Adrenal gland (tissue), 12 donors: ENCODE measurements around the gene RASA3. TPM values are rescaled to one million over a fixed set of nuclear protein-coding genes. Genes with fewer than 3 reads are reported as not detected.

ENCODE experiments used
- DNase-seq, 7 donors: peaks; one replicate each; pipeline ENCODE4 v3.0.0-alpha.2; 2019 to 2020
- H3K27ac ChIP-seq, 5 donors: fragments of 200-600 bp; sonication (generic) in 4 of 5; 1 replicate in 3 of 5; 2 replicates in 2 of 5; pipeline versions ENCODE4 v1.5.1 to v1.8.0; 2016 to 2020; ENCODE audit warnings: mild to moderate bottlenecking in 1 of 5
- H3K27me3 ChIP-seq: fragments of 200-600 bp; 2 replicates; pipeline ENCODE4 v1.8.0; 2021
- H3K36me3 ChIP-seq, 2 donors: fragments of 200-600 bp; replicated peaks in 1 of 2; 1 replicate in 1 of 2; 2 replicates in 1 of 2; pipeline versions ENCODE4 v1.5.1 to v1.8.0; 2018 to 2022
- H3K4me1 ChIP-seq, 2 donors: fragments of 200-600 bp; replicated peaks in 1 of 2; 1 replicate in 1 of 2; 2 replicates in 1 of 2; pipeline versions ENCODE4 v1.5.1 to v1.8.0; 2018 to 2021
- H3K4me3 ChIP-seq, 4 donors: fragments of 200-600 bp; sonication (generic) in 3 of 4; one replicate each; pipeline ENCODE4 v1.5.1; 2016 to 2018
- H3K9me3 ChIP-seq, 3 donors: fragments of 200-600 bp; sonication (generic) in 1 of 3; replicated peaks in 1 of 3; 1 replicate in 2 of 3; 2 replicates in 1 of 3; pipeline versions ENCODE4 v1.5.1 to v1.8.0; 2016 to 2021
- POLR2A ChIP-seq, 2 donors: fragments of 450-650 bp; IDR thresholded peaks; one replicate each; pipeline ENCODE4 v1.6.1; 2017; ENCODE audit warnings: antibody characterized with exemption in 2 of 2, mild to moderate bottlenecking in 2 of 2, moderate library complexity in 1 of 2
- WGBS, 4 donors: extraction: QIAGEN DNeasy Blood & Tissue Kit in 2 of 4; methylation state at CpG; one replicate each; pipeline versions ENCODE4 v1.1.5 to v1.1.7; 2013 to 2017; 5-methylcytosine and 5-hydroxymethylcytosine counted together
- intact Hi-C, 2 donors: fragments of 100-400 bp; cut with DNase I; formaldehyde crosslinking; loops; one replicate each; pipeline versions ENCODE4 v1.14.1 to v1.15.0; 2022 to 2023
- polyA plus RNA-seq, 3 donors: library from polyadenylated mRNA; stranded (reverse); fragments of 200-250 nt in 2 of 3; fragments of 350-450 nt in 1 of 3; fragmentation: Illumina TruSeq in 1 of 3; extraction: RNeasy Lipid Tissue Mini Kit (QIAGEN cat#74804) in 1 of 3; gene quantifications; one replicate each; pipeline ENCODE4 v1.2.3, GENCODE V29; 2013 to 2014
- total RNA-seq, 9 donors: library from RNA; depleted of rRNA in 4 of 9; stranded (reverse); fragments of >200 nt in 4 of 9; fragments of 120-200 nt in 1 of 9; fragmentation: NEBNext Ultra II Directional in 1 of 9; extraction: Animal tissue kit (Norgen Biotek cat#: 25700) in 1 of 9; gene quantifications; one replicate each; pipeline versions ENCODE4 v1.1.0 to v1.2.4, GENCODE V29; 2013 to 2023
- TF ChIP-seq, protein P1 (sequence below), 6 experiments: fragments of 450-650 bp in 4 of 6; fragments of 200-600 bp in 2 of 6; sonication (generic) in 1 of 6; IDR thresholded peaks; 1 replicate in 5 of 6; 2 replicates in 1 of 6; pipeline versions ENCODE4 v1.5.1 to v1.8.0; 2016 to 2021; ENCODE audit warnings: antibody characterized with exemption in 6 of 6, mild to moderate bottlenecking in 2 of 6, moderate library complexity in 1 of 6
- donor health status: healthy with polysubstance abuse.
- donor health status: Bipolar disorder and iron deficiency.
- donor health status: DM: yes; HTN: yes; CAD: no.
- donor health status: DM: no; HTN: no; CAD: no.
- donor health status: DM: no; HTN: no; CAD: no.
- donor health status: DM: yes; HTN: yes; CAD: no.

Gene RASA3
- total and polyA plus RNA-seq, 12 donors = 2.2 to 11.7 (median 7.3) TPM

DNA sequence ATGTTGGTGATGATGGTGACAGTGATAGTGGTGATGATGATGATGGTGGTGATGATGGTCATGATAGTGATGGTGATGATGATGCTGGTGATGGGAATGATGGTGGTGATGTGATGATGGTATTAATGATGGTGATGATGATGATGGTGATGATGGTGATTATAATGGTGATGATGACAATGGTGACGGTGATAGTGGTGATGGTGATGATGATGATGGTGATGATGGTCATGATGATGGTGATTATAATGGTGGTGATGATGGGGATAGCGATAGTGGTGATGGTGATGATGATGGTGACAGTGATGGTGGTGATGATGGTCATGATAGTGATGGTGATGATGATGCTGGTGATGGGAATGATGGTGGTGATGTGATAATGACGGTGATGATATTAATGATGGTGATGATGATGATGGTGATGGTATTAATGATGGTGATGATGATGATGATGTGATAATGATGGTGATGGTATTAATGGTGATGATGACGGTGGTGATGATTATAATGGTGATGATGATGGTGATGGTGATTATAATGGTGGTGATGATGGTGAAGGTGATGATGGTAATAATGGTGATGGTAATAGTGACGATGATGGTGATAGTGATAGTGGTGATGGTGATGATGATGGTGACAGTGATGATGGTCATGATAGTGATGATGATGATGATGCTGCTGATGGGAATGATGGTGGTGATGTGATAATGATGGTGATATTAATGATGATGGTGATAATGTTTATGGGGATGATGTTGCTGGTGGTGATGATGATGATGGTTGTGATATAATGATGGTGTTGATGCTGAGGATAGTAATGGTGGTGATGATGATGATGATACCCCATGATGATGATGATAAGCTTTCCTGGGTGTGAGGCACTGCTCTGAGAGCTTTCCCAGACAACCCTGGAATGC lies 166.2 kb downstream of the RASA3 start:
- no peak for DNase-seq
- H3K4me3 ChIP-seq = no peak overlapping the region
- no peaks in the 10 kb centered on the region for H3K9me3 ChIP-seq
- intact Hi-C loops = no loop called here
- H3K27me3 ChIP-seq = no peaks in the 10 kb centered on the region
- H3K36me3 ChIP-seq = no peaks in the 10 kb centered on the region
- no peaks in the 10 kb centered on the region for H3K4me1 ChIP-seq
- WGBS, 4 donors = 90 to 98% (median 95%) methylated on average over 5 of the region's 5 CpGs
- TF ChIP-seq, protein P1, sequence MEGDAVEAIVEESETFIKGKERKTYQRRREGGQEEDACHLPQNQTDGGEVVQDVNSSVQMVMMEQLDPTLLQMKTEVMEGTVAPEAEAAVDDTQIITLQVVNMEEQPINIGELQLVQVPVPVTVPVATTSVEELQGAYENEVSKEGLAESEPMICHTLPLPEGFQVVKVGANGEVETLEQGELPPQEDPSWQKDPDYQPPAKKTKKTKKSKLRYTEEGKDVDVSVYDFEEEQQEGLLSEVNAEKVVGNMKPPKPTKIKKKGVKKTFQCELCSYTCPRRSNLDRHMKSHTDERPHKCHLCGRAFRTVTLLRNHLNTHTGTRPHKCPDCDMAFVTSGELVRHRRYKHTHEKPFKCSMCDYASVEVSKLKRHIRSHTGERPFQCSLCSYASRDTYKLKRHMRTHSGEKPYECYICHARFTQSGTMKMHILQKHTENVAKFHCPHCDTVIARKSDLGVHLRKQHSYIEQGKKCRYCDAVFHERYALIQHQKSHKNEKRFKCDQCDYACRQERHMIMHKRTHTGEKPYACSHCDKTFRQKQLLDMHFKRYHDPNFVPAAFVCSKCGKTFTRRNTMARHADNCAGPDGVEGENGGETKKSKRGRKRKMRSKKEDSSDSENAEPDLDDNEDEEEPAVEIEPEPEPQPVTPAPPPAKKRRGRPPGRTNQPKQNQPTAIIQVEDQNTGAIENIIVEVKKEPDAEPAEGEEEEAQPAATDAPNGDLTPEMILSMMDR (IDR thresholded peaks at IDR 0.05) = no peak
- TF ChIP-seq POLR2A (IDR thresholded peaks at IDR 0.05) = no peak
- no peak overlapping the region for H3K27ac ChIP-seq

DNA sequence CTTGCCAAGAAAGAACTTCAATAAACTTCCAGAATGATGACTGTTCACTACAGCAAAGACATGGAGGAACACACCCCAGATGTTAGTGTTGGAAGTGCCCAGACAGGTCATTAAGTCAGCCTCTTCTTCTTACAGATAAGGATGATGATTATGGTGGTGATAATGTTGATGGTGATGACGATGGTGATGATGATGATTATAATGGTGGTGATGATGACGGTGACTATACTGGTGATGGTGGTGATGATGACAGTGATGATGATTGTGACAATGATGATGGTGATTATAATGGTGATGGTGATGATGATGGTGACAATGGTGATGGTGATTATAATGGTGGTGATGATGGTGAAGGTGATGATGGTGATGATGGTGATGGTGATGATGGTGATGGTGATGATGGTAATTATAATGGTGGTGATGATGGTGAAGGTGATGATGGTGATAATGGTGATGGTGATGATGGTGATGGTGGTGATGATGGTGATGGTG lies 167.0 kb downstream of the RASA3 start:
- Histone ChIP-seq H3K9me3 (no peaks in the 10 kb centered on the region), H3K4me3 (no peak overlapping the region), H3K27ac (no peak overlapping the region), H3K36me3 (no peaks in the 10 kb centered on the region), H3K27me3 (no peaks in the 10 kb centered on the region), H3K4me1 (no peaks in the 10 kb centered on the region)
- TF ChIP-seq, protein P1 (IDR thresholded peaks at IDR 0.05) = no peak
- TF ChIP-seq POLR2A (IDR thresholded peaks at IDR 0.05) = no peak
- intact Hi-C loops = no loop called here
- DNase-seq = no peak
- WGBS, 4 donors = 90 to 97% (median 95%) methylated on average over 2 of the region's 2 CpGs

DNA sequence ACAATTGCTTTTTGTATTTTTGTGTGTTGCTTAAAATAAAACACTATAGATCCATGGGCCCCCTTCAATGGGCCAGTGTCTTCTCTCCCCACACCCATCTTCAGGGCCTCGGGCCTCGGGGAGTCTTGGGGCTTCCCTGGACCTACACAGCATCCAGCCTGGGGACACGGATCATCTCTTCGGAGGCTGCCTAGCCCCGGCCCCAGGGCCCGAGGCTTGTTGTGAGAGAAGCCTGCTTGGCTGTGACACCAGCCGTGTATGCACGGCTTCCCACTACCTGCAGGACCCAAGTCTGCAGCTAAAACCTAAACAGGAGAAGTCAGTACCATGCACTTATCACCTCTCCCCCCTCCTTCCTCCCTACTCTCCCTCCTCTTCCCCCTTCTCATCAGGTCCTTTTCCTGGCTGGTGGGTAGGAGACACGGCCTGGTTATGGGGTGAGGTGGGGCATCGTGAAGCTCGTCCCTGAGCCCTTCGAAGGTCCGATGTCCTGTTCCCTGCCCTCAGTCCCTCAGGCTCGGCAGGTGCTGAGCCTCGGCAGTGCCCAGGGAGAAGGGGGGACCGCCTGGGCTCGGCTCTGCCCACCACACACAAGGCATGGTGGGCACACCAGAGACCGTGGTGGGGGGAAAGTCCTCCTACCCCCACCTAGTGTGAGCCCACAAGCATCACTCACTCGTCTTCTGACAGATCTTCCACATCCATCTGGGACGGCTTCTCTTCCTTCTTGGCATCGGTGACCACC lies 168.0 kb downstream of the RASA3 start:
- Histone ChIP-seq H3K36me3 (no peaks in the 10 kb centered on the region), H3K9me3 (no peaks in the 10 kb centered on the region), H3K27ac (no peak overlapping the region), H3K4me3 (no peak overlapping the region), H3K27me3 (no peaks in the 10 kb centered on the region), H3K4me1 (no peaks in the 10 kb centered on the region)
- TF ChIP-seq, protein P1 (IDR thresholded peaks at IDR 0.05) = no peak
- TF ChIP-seq POLR2A (IDR thresholded peaks at IDR 0.05) = no peak
- intact Hi-C loops = no loop called here
- DNase-seq = peak in 1 of 7 donors; percentile 0
- 85 to 93% (median 91%) methylated on average over 13 to 21 of the region's 21 CpGs for WGBS, 4 donors

DNA sequence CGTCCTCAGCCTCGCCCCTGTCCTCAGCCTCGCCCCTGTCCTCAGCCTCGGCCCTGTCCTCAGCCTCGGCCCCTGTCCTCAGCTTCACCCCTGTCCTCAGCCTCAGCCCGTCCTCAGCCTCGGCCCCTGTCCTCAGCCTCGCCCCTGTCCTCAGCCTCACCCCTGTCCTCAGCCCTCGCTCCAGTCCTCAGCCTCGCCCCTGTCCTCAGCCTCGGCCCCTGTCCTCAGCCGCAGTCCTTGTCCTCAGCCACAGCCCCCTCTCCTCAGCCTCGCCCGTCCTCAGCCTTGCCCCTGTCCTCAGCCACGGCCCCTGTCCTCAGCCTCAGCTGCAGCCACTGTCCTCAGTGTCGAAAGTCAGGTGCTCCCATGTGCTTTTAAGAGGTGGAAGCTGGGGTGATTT lies 169.0 kb downstream of the RASA3 start:
- Histone ChIP-seq H3K36me3 (no peaks in the 10 kb centered on the region), H3K9me3 (no peaks in the 10 kb centered on the region), H3K4me3 (no peak overlapping the region), H3K27ac (no peak overlapping the region), H3K4me1 (no peaks in the 10 kb centered on the region), H3K27me3 (no peaks in the 10 kb centered on the region)
- DNase-seq = no peak
- 83 to 91% (median 89%) methylated on average over 14 to 16 of the region's 16 CpGs for WGBS, 4 donors
- TF ChIP-seq POLR2A (IDR thresholded peaks at IDR 0.05) = no peak
- TF ChIP-seq, protein P1 (IDR thresholded peaks at IDR 0.05) = no peak
- intact Hi-C loops = no loop called here
